SH-SY5Y (cell line): ENCODE results near the gene FBXO21.

Experiments
- GATA2 ChIP-seq: IDR thresholded peaks from 2 replicates; pipeline ENCODE4 v1.6.1; 2011; ENCODE audit warnings: mild to moderate bottlenecking, low read depth, low read length
- GATA3 ChIP-seq: IDR thresholded peaks from 2 replicates; pipeline ENCODE4 v1.6.1; 2011; ENCODE audit warnings: low read depth, mild to moderate bottlenecking, low read length, moderate library complexity

Gene FBXO21

DNA sequence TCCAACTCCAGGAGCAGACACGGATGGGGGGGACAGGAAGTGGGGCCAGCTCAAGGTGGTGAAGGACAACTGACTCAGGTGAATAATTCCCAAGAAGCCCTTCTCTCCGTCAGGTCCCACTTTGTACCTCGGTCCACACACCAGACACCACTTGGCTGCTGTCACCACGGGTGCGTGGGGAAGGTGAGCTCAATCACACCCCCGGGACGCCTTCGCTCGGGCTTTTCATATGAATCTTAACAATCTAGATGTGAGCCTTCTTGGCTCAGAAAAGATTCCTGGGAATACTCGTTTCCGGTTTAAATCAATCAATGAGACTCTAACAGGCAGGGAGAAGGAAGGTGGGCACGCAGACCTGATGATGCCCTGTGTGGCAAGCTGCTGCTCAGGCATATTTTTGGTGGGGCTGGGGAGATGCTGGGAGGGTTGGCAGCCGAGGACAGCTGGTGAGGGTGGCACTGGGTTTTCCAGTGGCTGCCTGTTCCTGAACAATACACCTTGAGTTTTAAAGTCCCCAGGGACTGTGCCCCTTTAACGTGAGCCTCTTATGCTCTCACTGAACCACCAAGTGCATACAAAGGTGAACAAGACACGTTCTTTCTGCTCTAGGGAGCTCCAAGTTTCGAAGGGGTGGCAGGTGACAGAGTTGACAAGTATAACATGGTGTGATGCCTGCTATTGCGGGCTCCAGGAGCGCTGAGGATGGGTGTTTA, 96.2 kb downstream of the FBXO21 start:
- TF ChIP-seq GATA3 (no peak), GATA2 (no peak)

DNA sequence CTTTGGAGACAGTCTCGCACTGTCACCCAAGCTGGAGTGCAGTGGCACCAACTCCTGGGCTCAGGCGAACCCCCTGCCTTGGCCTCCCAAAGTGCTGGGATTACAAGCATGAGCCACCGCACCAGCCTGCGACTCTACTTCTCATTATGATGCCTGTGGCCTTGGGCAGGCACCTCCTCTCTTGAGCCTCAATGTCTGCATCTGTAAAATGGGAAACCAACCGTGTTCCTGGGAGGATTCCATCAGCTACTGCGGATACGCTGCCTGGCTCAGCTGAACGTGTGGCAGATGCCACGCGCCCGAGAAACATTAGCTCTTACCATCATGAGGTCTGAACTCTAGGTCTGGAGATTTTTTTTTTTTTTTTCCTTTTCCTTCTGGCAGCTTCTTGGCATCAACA, 96.8 kb downstream of the FBXO21 start:
- TF ChIP-seq GATA2 (no peak), GATA3 (no peak)

DNA sequence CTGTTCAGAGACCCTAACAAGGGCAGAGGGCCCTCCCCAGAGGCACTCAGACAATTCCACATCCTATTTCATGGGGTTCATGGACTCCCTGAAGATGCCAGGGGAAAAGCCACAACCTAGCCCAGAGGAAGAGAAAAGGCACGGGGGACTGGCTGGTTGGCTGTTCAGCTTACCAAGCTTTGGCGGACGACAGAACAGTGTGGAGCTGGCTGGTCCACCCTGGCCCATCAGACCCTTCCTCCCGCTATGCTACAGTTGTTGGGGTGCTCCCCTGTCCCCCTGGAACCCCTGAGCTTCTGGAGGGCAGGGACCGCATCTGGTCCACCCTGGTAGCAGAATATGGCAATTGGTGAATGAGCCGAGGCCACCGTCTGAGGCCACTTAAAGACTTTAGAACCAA, 97.4 kb downstream of the FBXO21 start:
- TF ChIP-seq GATA3 (no peak), GATA2 (no peak)

DNA sequence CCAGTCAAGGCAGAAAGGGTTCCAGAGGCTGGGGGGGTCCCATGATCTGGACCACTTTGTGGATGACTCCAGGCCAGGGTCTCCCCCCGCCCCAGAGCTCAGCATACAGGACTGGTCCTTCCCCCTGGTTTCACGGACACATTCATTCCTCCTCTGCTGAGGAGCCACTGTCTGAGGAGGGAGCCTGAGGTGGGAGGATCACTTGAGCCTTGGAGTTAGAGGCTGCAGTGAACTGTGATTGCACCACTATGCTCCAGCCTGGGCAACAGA, 97.8 kb downstream of the FBXO21 start:
- TF ChIP-seq GATA2 (no peak), GATA3 (no peak)
